Retinal pigment epithelial cell (primary cell): ENCODE measurements around the gene TAF11L11.
"Not testable (repeated sequence)": the region's sequence is repeated elsewhere in the genome, so short reads cannot be mapped to it uniquely, and the experiment has no call there.

Source experiments
- DNase-seq: peaks from one replicate; pipeline ENCODE4 v3.0.0-alpha.2; 2010; ENCODE audit warnings: low read depth
- H3K4me3 ChIP-seq: 2 replicates; pipeline ENCODE4 v1.5.1; 2011; ENCODE audit warnings: mild to moderate bottlenecking, low read length, control low read depth, moderate library complexity
- TF ChIP-seq, protein P1 (sequence below): conservative IDR thresholded peaks from 2 replicates; pipeline ENCODE4 v1.5.1; 2011; ENCODE audit warnings: low read depth, low read length, control low read depth, inconsistent platforms

TAF11L11 gene

DNA sequence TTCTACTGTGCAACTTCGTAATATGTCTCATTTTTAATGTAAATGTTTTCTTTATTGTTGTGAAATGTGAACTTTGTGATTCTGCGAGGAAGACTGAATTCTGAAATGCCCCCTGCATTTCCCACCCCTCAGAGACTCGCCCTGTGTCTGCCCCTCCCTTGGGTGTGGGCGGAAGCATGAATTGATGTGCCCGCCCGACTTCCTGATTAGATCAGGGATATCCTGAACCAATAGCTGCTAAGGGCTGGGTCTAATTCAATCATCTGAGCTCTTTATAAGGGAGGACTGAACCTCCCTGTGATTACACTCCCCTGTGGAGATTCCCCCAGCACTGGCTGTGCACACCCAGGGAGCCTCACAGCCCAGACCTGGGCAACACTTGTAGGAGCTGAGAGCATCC, at the start of gene TAF11L11:
Gene TAF11L11, plus strand, starts transcription at position 304 of the 400 bp plus-strand sequence.
- H3K4me3 ChIP-seq, DNase-seq: not testable (repeated sequence)

DNA sequence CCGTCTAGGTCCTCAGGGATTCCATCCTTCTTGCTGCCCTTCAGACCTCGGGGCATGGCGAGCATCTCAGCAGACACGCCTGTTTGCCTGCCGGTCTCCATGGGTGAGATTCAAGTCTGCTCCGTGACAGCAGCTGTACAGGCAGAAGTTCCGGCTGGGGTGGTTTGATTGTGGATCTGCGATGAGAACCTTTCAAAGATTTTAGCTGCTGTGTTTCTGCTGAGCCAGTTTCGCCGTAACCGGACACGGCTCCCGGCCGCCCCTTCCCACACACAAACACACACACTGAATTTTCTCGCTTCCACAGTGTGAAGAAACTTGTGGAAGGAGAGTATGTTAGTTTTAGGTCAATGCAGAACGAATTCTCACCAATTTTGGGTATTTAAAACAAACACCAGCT, 18.3 kb upstream of the TAF11L11 start, which contains the start of gene TAF11L7:
Gene TAF11L7, minus strand, starts transcription at position 101 of the 400 bp plus-strand sequence.
- not testable (repeated sequence) for DNase-seq, H3K4me3 ChIP-seq

DNA sequence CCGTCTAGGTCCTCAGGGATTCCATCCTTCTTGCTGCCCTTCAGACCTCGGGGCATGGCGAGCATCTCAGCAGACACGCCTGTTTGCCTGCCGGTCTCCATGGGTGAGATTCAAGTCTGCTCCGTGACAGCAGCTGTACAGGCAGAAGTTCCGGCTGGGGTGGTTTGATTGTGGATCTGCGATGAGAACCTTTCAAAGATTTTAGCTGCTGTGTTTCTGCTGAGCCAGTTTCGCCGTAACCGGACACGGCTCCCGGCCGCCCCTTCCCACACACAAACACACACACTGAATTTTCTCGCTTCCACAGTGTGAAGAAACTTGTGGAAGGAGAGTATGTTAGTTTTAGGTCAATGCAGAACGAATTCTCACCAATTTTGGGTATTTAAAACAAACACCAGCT, 13.1 kb upstream of the TAF11L11 start, which contains the start of gene TAF11L8:
Gene TAF11L8, minus strand, starts transcription at position 101 of the 400 bp plus-strand sequence.
- not testable (repeated sequence) for H3K4me3 ChIP-seq, DNase-seq

DNA sequence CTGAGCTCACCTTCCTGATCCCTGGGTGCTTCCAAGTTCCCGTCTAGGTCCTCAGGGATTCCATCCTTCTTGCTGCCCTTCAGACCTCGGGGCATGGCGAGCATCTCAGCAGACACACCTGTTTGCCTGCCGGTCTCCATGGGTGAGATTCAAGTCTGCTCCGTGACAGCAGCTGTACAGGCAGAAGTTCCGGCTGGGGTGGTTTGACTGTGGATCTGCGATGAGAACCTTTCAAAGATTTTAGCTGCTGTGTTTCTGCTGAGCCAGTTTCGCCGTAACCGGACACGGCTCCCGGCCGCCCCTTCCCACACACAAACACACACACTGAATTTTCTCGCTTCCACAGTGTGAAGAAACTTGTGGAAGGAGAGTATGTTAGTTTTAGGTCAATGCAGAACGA, 9.7 kb upstream of the TAF11L11 start, which contains the start of gene TAF11L9:
Gene TAF11L9, minus strand, starts transcription at position 140 of the 400 bp plus-strand sequence.
- not testable (repeated sequence) for H3K4me3 ChIP-seq, DNase-seq

DNA sequence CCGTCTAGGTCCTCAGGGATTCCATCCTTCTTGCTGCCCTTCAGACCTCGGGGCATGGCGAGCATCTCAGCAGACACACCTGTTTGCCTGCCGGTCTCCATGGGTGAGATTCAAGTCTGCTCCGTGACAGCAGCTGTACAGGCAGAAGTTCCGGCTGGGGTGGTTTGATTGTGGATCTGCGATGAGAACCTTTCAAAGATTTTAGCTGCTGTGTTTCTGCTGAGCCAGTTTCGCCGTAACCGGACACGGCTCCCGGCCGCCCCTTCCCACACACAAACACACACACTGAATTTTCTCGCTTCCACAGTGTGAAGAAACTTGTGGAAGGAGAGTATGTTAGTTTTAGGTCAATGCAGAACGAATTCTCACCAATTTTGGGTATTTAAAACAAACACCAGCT, 6.3 kb upstream of the TAF11L11 start, which contains the start of gene TAF11L10:
Gene TAF11L10, minus strand, starts transcription at position 101 of the 400 bp plus-strand sequence.
- not testable (repeated sequence) for H3K4me3 ChIP-seq, DNase-seq

DNA sequence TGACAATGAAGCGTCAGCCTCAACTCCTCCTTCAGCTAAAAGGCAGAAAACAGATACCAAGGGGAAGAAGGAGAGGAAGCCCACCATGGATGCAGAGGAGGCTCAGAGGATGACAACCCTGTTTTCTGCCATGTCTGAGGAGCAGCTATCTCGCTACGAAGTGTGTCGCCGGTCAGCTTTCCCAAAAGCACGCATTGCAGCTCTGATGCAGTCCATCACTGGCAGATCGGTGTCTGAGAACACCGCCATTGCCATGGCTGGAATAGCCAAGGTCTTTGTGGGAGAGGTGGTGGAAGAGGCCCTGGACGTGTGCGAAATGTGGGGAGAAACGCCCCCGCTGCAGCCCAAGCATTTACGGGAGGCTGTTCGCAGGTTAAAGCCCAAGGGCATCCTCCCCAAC, 968 bp downstream of the TAF11L11 start:
- no peak for DNase-seq
- no peak overlapping the region for H3K4me3 ChIP-seq

DNA sequence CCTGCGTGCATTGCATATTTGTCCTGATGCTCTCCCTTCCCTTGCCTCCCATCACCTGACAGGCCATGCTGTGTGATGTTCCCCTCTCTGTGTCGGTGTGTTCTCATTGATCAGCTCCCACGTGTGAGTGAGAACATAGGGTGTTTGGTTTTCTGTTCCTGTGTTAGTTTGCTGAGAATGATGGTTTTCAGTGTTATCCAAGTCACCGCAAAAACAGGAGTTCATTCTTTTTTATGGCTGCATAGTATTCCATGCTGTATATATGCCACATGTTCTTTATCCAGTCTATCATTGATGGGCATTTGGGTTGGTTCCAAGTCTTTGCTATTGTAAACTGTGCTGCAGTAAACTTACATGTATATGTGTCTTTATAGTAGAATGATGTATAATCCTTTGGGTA, 3.5 kb downstream of the TAF11L11 start:
- H3K4me3 ChIP-seq, DNase-seq: not testable (repeated sequence)

More for the DNA sequence above, 968 bp downstream of the TAF11L11 start:
- TF ChIP-seq, protein P1, sequence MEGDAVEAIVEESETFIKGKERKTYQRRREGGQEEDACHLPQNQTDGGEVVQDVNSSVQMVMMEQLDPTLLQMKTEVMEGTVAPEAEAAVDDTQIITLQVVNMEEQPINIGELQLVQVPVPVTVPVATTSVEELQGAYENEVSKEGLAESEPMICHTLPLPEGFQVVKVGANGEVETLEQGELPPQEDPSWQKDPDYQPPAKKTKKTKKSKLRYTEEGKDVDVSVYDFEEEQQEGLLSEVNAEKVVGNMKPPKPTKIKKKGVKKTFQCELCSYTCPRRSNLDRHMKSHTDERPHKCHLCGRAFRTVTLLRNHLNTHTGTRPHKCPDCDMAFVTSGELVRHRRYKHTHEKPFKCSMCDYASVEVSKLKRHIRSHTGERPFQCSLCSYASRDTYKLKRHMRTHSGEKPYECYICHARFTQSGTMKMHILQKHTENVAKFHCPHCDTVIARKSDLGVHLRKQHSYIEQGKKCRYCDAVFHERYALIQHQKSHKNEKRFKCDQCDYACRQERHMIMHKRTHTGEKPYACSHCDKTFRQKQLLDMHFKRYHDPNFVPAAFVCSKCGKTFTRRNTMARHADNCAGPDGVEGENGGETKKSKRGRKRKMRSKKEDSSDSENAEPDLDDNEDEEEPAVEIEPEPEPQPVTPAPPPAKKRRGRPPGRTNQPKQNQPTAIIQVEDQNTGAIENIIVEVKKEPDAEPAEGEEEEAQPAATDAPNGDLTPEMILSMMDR, result no peak

DNA sequence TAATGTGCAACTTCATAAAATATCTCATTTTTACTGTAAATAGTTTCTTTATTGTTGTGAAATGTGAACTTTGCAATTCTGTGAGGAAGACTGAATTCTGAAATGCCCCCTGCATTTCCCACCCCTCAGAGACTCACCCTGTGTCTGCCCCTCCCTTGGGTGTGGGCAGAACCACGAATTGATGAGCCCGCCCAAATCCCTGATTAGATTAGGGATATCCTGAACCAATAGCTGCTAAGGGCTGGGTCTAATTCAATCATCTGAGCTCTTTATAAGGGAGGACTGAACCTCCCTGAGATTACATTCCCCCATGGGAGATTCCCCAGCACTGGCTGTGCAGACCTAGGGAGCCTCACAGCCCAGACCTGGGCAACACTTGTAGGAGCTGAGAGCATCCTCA, 6.1 kb downstream of the TAF11L11 start, which contains the start of gene TAF11L12:
Gene TAF11L12, plus strand, starts transcription at position 301 of the 400 bp plus-strand sequence.
- H3K4me3 ChIP-seq, DNase-seq: not testable (repeated sequence)

DNA sequence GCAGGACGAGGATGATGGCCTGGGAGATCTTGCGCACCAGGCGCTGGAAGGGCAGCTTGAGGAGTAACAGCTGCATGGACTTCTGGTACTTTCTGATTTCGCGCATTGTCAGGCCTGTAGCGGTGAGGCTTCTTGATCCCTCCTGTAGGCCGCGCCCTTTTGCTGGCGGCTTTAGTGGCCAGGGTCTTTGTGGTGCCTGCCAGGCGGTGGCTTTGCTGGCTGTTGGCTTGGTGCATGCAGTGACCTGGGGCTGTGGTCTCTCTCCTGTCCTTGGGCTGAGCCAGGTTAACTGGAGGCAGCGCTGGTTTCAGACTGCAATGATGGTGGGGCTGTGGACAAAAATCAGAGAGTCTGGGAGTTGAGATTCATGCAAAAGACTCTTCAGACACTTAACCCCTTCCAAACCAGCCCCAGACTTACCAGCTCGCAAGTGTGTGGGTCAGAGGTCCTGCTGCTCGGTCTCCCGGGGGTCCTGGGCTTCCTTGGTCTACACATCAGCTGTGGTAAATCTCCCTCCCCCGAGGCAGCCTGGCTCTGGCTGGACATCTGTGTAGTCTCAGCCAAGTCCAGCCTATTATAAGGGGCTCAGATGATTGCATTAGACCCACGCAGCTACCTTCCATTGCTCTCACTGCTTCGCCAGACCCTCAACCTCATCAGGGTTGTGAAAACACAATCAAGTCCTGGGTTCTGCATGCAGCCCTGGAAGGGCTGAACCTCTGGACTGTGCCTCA, 11.1 kb downstream of the TAF11L11 start:
- no peak overlapping the region for H3K4me3 ChIP-seq
- DNase-seq, result no peak
- TF ChIP-seq, protein P1, result no peak

DNA sequence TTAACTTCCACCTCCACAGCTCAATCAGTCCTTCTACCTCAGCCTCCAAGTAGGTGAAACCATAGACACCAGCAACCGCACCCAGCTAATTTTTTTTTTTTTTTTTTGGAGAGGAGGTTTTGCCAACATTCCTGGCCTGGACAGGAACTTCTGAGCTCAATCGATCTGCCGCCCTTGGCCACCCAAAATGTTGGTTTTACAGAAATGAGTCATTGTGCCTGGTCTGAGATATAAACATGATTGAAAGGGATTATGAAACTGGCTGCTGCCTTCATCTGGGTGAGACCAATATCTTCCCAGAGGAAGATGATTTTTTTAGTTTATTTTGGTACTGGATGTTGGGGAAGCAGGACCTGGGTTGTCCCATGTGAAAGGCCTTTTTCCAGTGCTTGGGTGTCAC, 15.4 kb downstream of the TAF11L11 start:
- no peak overlapping the region for H3K4me3 ChIP-seq
- DNase-seq, result no peak
- TF ChIP-seq, protein P1, result no peak

DNA sequence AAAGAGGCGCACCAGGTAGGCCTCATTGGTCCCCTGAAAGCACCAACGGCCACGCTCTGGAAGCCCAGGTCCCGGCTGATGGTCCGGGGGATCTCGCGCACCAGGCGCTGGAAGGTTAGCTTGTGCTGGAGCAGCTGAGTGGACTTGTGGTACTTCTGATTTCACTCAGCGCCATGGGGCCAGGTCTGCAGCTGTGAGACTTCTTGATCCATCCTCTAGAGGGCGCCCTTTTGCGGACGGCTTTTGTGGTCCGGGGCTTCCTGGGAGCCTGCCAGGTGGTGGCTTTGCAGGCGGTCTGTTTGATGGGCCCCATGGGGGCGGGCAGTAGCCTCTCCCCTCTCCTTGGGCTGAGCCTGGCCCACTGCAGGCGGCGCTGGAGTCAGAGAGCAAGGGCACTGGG, 16.6 kb downstream of the TAF11L11 start:
- DNase-seq, result no peak
- TF ChIP-seq, protein P1, result no peak

More for the DNA sequence above, 16.6 kb downstream of the TAF11L11 start:
- H3K4me3 ChIP-seq, result no peak overlapping the region
